Measurements from ENCODE around the gene DLX5. TPM values are rescaled to one million over a fixed set of nuclear protein-coding genes. Genes with fewer than 3 reads are reported as not detected.

DLX5 gene
- total RNA-seq (2022; extraction: Qiagen RNA extraction) = 0.08 TPM in 2 of 5 replicates, not detected in the others

GRCh38 chr7:97024209-97025129 lies at the start of gene DLX5:
DLX5 (minus strand) TSS chr7:97024831; CDS start chr7:97024623, 208 bp downstream.

GRCh38 chr7:97005183-97006054 lies 19.2 kb downstream of the DLX5 start, which contains the start of gene DLX6:
DLX6 (plus strand) TSS chr7:97005553; CDS start chr7:97005978, 425 bp downstream.

Other genes with a start within 250 kb of the DLX5 start
- not detected in 5 replicates for gene DLX6, start 19.3 kb downstream of the DLX5 start, total RNA-seq (2022; extraction: Qiagen RNA extraction)
- 19.0 to 36.4 TPM (median 23.9 TPM) in 5 replicates for gene SDHAF3, start 92.9 kb upstream of the DLX5 start, total RNA-seq (2022; extraction: Qiagen RNA extraction)